Jurkat, Clone E6-1 (cell line): ENCODE results near the gene TANC1.

Experiments used
- DNase-seq: peaks from one replicate; pipeline ENCODE4 v3.0.0-alpha.2; 2011; ENCODE audit warnings: low read depth, low spot score
- H3K4me3 ChIP-seq: 2 replicates; pipeline ENCODE4 v1.5.1; 2011; ENCODE audit warnings: mild to moderate bottlenecking, low read length, control low read depth, moderate library complexity

Gene TANC1

DNA sequence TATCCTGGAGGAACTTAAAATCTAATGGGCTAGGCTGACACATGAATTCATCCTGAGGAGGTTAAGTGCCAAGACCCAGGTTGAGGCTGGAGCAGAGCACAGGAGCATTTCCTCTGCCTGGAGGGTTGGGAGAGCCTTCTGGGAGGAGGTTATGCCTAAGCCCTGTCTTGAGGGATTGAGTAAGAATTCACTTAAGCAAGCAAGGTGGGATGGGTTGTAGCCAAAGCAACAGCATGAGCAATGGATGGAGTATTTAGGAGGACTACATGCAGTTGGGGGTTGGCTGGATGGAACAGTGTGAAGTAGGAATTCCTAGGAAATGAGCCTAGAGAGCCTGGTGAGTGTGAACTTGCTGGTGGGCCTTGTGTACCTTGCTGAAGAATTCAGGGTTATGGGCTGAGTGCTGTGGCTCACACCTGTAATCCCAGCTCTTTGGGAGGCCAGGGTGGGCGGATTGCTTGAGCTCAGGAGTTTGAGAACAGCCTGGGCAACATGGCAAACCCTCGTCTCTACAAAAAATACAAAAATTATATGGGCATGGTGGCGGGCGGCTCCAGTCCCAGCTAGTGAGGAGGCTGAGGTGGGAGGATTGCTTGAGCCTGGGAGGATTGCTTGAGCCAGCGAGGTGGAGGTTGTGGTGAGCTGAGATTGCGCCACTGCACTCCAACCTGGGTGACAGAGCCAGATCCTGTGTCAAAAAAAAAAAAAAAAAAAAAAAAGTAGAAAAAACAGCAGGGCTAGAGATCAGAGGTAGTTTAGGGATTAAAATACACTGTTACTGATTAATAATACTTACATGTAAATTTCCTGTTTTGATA is 22.2 kb downstream of the TANC1 start:
- no peak overlapping the region for H3K4me3 ChIP-seq
- no peak for DNase-seq

- no peak overlapping the region for H3K4me3 ChIP-seq
- no peak for DNase-seq
Measured at GRCh38 chr2:158993030-158993429, 24.6 kb downstream of the TANC1 start.

GRCh38 chr2:158993721-158994587 is 25.5 kb downstream of the TANC1 start:
- no peak for DNase-seq
- no peak overlapping the region for H3K4me3 ChIP-seq

- no peak for DNase-seq
- H3K4me3 ChIP-seq = no peak overlapping the region
Measured at GRCh38 chr2:158994920-158995676, 26.7 kb downstream of the TANC1 start.

DNA sequence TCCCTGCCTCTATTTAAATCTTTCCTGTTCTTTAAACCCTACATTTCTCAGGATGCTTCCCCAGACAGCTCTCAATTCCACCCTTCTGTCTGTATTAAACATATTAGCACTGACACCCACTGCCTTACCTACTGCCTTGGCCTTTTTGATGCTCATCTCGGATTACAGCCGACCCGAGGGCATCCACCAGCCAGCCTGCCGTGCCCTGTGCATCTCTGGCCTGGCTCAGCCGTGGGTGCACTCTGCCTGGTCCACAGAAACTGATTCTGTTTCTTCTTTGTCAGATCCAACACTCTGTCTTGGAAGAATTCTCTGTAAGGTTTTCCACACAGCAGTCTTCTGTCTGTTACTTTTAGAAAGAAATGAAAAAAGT is 27.2 kb downstream of the TANC1 start:
- DNase-seq = no peak

GRCh38 chr2:158996378-158996993 is 28.0 kb downstream of the TANC1 start:
- no peak for DNase-seq
- no peak overlapping the region for H3K4me3 ChIP-seq

More for the DNA sequence above, 27.2 kb downstream of the TANC1 start:
- no peak overlapping the region for H3K4me3 ChIP-seq

- DNase-seq = no peak
Measured at GRCh38 chr2:158997037-158997790, 28.8 kb downstream of the TANC1 start.

GRCh38 chr2:158998551-158999248 is 30.3 kb downstream of the TANC1 start:
- H3K4me3 ChIP-seq = no peak overlapping the region

More at GRCh38 chr2:158997037-158997790, 28.8 kb downstream of the TANC1 start:
- no peak overlapping the region for H3K4me3 ChIP-seq

DNA sequence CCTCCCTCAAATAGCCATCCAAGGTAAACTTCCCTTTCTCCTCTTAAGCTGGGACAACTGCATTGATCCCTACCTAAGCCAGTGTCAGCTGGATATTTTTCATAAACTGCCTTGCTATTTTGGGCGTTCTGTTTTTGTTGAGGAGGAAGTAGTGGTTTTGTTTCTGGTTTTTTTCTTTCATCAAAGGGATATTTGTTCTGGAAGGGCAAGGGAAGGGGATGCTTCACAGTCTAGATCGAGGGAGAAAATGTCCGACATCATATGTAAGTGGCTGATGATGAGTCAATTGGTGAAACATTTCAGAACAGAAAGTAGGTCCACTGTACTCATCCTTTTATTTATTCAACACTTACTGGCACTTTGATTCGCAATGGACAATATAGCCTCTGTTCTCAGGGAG is 31.0 kb downstream of the TANC1 start:
- no peak overlapping the region for H3K4me3 ChIP-seq
- DNase-seq = no peak

More at GRCh38 chr2:158998551-158999248, 30.3 kb downstream of the TANC1 start:
- no peak for DNase-seq

DNA sequence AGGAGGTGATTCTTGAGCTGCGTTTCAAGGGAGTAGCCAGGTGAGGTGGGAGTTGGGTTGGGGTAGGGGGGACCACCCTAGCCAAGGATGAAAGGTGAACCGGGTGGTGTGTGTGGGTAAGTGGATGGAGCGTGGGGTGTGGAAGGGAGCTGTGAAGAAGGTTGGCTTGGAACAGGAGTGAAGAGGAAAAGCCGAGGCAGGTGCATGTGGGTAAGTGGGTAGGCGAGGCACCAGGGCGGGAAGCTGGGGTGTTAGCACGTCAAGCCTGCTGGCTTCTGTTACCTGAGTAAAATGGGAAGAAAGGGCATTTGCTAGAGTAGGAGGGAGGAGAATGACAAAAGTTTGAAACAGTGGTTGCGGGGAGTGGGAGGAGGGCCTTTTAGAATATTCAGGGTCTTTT is 31.6 kb downstream of the TANC1 start:
- no peak overlapping the region for H3K4me3 ChIP-seq
- no peak for DNase-seq

GRCh38 chr2:159002462-159003111 is 34.1 kb downstream of the TANC1 start:
- no peak for DNase-seq
- H3K4me3 ChIP-seq = no peak overlapping the region

DNA sequence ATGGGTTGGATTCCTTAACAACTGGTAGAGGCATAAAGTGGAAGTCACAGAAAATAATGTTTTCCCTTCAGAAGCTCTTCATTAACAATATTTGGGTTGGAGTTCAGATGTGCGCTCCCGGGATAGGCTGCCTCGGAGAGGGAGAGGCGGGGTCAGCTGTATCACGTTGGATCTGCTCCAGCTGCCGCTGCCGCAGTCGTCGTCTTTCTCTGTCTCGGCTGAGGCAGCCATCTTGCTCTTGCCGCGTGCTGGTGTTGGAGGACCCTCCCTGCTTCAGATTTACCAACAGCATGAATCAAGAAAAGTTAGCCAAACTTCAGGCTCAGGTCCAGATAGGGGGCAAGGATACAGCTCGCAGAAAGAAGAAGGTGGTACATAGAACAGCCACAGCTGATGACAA is 35.1 kb downstream of the TANC1 start:
- H3K4me3 ChIP-seq = no peak overlapping the region
- DNase-seq = no peak

DNA sequence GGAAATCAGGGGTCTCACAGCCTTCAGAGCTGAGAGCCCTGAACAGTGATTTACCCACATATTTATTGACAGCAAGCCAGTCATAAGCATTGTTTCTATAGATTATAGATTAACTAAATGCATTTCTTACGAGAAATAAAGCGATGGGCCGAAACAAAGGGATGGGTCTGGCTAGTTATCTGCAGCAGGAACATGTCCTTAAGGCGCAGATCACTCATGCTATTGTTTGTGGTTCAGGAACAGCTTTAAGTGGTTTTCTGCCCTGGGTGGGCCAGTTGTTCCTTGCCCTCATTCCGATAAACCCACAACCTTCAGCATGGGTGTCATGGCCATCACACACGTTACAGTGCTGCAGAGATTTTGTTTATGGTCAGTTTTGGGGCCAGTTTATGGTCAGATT is 36.4 kb downstream of the TANC1 start:
- H3K4me3 ChIP-seq = no peak overlapping the region
- no peak for DNase-seq

DNA sequence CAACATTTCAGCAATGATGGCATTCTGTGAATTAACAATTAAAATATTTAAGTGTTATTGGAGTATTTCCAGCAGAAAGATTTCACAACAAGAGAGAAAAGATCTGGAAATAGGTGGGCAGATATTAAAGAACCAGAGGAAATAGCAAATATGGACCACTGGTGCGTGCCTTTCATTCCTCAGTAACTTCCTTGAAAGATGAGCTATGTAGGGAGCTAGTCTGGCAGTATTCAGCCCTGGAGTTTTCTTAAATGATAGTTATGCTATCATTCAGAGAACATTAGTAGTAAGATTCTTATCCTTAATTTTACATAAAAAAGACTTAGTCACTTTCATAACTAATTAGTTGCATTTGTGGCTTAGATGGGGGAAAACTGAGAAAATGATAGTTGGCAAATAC is 41.5 kb downstream of the TANC1 start:
- DNase-seq = no peak
- no peak overlapping the region for H3K4me3 ChIP-seq

DNA sequence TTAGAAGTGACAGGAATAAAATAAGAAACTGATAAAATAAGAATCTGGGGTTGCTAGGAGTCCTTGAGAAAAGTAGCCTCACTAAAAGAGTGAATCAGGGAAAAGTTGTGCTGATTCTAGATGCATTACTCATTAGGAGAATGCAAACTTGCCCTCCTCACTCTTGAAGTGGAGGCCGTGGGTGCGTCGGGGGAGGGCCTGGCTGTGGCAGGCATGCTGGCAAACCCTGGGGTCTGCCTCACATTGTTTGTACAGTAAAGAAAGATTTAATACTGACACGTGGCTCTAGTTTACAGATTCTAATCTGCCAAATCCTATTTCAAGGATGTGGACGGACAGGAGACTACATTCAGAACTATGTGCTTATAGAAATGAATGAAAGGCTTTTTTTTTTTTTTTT is 41.9 kb downstream of the TANC1 start:
- H3K4me3 ChIP-seq = no peak overlapping the region
- no peak for DNase-seq

GRCh38 chr2:159010963-159011362 is 42.5 kb downstream of the TANC1 start:
- H3K4me3 ChIP-seq = no peak overlapping the region
- DNase-seq = no peak

- no peak overlapping the region for H3K4me3 ChIP-seq
- DNase-seq = no peak
Measured at GRCh38 chr2:159012142-159012541, 43.7 kb downstream of the TANC1 start.
